Activated gamma-delta T cell (primary cell): ENCODE measurements around the gene CABLES2.

Experiments
- DNase-seq: peaks from one replicate; lab custom pipeline; 2025; lab: John Stamatoyannopoulos, UW

The CABLES2 gene

GRCh38 chr20:62359491-62360121, 47.5 kb downstream of the CABLES2 start:
- no peak for DNase-seq

DNA sequence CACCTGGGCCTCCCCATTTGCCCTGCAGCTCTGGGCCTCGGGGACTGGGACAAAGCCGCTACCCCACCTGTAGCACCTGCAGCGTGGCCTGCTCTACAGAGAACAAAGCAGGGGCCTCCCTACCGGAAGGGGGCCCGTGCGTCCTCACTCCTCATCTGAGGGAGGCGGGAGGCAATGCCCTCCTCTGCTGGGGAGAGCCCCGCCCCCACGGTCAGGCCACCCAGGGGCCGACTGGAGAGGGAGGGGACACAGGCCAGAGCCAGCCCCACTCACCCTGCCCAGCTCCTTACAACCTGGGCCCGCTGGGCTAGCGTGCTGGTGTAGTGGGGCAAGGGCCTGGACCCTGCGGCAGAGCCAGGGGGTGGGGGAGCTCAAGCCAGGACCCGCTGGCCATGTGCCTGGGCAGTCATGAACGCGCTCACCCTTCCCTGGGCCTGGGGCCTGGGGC, 48.0 kb downstream of the CABLES2 start:
- DNase-seq = no peak

DNA sequence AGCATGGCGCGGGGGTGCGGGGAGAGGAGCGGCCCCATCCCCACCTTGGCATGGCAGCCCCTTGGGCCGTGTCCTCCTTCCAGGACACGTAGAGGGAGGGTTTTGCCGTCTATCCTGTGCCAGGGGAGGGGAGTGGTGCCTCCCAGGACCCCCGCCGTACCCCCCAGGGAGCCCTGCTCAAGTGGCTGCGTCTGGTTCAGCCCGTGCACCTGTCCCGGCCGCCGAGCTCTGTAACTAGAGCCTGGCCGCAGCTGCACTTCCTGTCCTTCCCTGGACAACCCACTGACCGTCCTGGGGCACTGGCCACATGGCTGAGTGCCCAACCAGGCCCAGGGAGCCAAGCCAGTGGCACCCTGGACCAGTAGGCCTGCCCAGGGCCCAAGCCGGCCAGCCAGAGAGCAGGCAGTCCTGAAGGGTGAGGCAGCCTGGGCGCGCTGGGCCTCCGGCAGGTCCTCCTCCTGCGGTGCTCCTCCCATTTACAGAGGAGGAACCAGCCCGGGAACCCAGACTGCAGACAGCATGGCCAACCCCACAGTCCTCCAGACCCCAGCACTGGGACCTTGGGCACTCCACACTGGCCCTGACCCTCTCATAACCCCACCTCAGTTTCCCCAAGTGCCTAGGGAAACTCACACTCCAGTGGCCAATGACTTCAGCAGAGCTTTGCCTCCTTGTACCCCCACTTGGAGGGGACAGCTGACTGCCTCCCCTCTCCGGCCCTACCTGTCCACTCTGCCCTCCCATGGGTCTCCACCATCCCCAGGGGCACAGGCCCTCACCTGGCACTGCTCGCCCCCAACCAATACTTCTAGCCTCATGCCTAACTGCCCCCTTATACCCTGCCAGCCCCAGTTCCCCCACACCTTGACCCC, 48.7 kb downstream of the CABLES2 start:
- no peak for DNase-seq

GRCh38 chr20:62357681-62358080, 49.4 kb downstream of the CABLES2 start:
- DNase-seq = no peak

GRCh38 chr20:62357187-62357667, 49.9 kb downstream of the CABLES2 start:
- DNase-seq = no peak

- DNase-seq = no peak
Observed at GRCh38 chr20:62356589-62357186, 50.4 kb downstream of the CABLES2 start.

DNA sequence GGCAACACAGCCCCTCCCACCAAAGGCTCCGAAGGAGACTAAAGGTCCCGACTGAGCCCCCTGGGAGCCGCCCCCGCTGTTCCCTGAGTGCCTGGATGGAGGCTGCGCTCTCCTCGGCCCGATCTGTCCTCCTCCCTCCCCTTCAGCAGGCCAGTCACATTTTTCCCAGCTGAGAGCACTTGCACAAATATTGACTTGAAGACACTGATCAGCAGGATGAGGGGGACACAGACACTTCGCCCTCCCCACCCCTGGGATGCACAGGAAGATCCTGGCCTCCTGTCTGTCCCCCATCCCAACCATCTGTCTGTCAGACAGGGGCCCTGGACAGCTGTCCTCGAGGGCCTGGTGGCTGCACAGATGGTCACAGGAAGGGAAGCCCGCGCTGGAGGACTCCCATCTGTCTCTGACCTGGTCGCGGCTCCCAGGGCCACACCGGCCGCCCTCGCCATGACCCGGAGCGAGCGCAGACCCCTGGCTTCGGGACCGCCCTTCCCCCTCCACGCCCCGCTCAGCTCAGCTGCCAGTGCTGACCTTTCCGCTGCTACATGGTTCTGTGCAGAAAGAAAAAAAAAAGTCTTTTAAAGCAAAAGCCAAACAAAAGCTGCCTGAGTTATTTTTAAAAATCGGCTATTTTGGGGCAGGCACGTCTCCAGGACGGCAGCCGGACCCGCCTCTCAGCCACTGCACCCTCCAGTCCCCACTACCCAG, 51.1 kb downstream of the CABLES2 start:
- DNase-seq = no peak

GRCh38 chr20:62355516-62355877, 51.6 kb downstream of the CABLES2 start:
- DNase-seq = no peak

DNA sequence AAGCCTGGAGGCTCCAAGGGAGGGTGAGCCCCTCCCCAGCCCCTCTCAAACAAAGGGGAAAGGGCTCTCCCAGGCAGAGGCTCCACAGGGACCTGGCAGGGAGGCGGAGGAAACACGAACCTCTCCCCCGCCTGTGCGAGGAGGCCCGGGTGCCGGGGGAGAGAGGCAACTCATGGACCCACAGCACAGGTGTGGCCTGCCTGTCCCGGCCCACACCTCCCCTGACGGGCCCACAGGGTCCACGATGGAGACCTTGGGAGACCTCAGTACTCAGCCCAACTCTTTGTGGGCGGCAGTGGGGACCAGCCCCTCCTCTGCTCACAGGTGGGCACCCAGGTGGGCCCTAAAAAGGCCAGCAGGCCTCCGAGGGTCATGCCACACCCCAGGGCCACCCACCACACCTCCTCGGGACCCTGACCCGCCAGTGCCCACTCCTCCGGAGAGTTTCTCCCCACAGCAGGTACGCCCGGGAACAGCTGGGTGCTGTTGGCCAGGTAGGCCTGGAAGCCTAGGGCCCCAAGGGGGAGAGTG, 52.2 kb downstream of the CABLES2 start:
- no peak for DNase-seq

GRCh38 chr20:62354031-62354808, 52.9 kb downstream of the CABLES2 start:
- no peak for DNase-seq

- DNase-seq = no peak
Observed at GRCh38 chr20:62353289-62354030, 53.6 kb downstream of the CABLES2 start.

DNA sequence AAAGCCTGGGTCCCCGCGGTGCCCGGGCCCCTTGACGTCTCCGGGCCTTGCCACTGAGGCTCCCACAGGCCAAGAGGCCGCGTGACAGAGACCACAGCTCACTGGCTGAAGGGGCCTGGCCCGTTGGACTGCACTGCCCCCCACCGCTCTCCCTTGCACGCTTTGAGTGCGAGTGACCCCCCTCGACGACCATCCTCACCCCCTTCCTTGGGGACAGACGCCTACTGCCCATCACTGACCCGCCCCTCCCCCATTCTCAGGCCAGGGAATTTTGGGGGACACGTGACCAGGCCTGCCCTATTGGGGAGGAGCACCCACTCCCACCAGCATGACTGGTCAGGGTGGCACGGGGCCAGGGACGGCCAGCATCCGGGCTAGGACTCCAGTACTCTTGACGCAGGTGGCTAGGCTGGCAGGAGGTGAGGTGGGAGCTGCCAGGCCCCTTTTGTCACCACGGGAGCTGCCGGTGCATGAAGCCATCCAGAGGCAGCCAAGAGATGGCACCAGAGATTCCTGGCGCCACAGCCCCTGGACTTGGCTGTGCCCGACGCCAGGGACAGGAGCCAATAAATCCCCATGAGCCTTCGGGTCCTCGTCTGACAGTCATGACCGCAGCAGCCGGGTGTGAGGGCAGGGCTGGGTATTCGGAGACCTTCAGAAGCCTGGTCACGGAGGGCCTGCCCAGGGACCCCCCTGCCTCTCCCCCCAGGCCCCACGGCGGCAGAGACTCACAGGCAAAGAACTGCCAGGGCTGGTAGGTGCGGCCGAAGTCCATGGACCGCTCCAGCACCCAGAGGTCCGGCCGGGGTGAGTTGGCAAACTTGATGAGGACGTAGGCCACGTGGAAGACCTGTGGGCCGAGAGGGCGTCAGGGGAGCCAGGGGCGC, 54.4 kb downstream of the CABLES2 start:
- no peak for DNase-seq

- no peak for DNase-seq
Observed at GRCh38 chr20:62351469-62352401, 55.4 kb downstream of the CABLES2 start.

GRCh38 chr20:62350629-62351422, 56.3 kb downstream of the CABLES2 start:
- DNase-seq = no peak

GRCh38 chr20:62350098-62350628, 56.9 kb downstream of the CABLES2 start:
- no peak for DNase-seq

- no peak for DNase-seq
Observed at GRCh38 chr20:62349556-62350097, 57.5 kb downstream of the CABLES2 start.

GRCh38 chr20:62348604-62349003, 58.5 kb downstream of the CABLES2 start:
- DNase-seq = no peak
